HPDE6-E6E7 (cell line): Measurements from ENCODE around the gene ALK.

Experiments used
- DNase-seq: peaks from one replicate; pipeline ENCODE4 v3.0.0; 2011; ENCODE audit warnings: missing footprints; ENCODE audit errors: extremely low spot score

Gene ALK

GRCh38 chr2:29528371-29528770 is 393.0 kb downstream of the ALK start:
- no peak for DNase-seq

DNA sequence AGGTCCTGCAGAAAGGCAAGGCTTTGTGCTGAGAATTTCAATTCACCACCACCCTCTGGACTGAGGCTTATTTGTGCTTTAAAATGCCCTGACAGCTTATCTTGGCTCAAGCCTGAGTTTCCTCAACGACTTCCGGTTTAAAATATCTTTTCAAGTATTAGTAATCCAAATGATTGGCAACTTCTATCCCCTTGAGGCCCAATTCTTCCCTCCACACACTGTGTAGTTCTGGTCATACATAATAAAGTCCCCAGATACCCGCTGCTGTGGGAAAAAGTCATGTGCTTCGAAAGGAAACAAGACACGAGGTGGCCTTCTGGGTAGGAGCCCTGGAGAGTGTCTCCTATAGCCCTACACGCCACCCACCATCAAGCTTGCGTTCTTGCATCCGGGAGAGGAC is 393.4 kb downstream of the ALK start:
- no peak for DNase-seq

GRCh38 chr2:29526587-29527586 is 394.5 kb downstream of the ALK start:
- no peak for DNase-seq

- no peak for DNase-seq
These were observed 395.5 kb downstream of the ALK start for GRCh38 chr2:29525921-29526320.

- no peak for DNase-seq
These were observed 396.7 kb downstream of the ALK start for GRCh38 chr2:29524652-29525051.

GRCh38 chr2:29522951-29523669 is 398.3 kb downstream of the ALK start:
- DNase-seq: no peak

DNA sequence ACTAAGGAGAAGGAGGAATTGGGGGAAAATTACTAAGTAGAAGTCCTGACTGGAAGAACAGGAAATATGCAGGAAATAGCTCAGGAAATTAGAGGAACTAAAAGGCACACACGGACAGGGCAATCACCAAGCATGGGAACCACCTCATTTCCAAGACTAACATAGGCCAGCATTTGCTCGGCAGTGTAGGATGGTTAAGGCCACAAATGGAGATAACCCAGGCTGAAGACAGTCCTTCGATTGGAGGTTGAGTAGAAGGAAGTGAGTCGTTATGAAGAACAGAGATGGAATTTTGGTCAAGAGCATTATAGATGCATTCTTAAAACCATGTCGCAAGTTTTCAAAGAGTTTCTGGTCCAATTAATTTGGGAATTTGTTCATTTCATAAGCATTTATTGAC is 401.4 kb downstream of the ALK start:
- DNase-seq: no peak

DNA sequence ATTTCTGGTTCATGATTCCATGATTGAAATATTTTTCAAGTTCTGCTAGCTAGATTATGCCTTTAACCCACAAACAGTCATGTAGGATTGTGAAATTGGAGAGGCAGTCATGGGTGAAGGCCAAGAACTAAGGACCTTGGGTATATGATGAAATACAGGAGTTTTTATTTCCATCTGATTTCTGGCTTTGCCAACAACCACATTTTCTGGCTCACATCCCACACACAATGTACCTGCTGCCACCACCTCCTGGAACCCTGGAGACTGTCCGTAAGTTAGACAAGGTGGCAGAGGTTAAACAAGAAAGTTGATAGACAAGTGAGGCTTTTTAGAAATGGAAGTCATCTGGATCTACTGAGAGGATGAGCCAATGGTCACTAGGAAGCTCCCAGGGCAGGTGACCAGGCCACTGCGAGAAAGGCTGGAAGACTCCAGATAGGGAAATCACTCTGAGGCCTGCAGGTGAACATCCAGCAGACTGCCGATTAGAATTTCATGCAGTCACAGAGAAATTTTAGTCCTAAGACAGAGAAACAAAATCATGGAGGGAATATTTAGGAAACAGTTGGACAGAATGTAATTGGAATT is 402.0 kb downstream of the ALK start:
- no peak for DNase-seq

GRCh38 chr2:29518646-29519337 is 402.6 kb downstream of the ALK start:
- DNase-seq: no peak

GRCh38 chr2:29518010-29518409 is 403.4 kb downstream of the ALK start:
- DNase-seq: no peak

- DNase-seq: no peak
These were observed 404.0 kb downstream of the ALK start for GRCh38 chr2:29517413-29517812.

DNA sequence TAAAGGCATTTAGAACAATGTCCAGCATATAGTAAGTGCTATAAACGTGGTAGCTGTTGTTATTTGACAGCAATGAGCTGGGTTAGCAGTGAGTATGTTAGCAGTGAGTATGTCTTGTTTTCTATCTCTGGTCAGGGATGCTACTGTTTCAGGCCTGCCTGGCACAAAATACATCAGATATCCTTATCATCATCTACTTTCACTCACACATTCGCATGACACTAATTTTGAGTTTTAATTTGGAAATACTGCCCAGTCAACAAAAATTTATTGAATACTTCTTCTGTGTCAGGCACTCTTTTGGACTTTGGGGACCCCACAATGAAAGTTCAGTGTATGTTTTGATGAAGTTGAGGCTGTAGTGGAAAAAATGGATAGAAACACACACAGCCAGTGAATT is 404.6 kb downstream of the ALK start:
- DNase-seq: no peak

DNA sequence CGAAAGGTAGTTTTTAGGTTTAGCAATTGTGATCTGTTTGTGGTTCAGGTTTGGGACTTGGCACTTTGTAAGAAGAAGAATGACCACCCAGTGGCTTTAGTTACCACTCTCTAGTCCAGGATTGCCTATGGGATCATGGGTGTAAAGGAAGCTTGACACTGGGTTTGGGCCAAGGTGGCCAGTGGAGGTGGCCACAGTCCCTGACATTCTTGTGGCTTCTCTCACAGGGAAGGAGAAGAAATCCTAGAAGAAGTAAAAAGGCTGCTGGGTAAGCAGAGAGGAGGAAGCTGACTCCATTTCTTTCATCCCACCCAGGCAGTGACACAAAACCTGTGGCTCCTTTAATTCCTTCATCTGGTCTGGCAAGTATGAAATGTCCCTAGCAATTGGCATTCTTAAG is 411.5 kb downstream of the ALK start:
- DNase-seq: no peak

GRCh38 chr2:29509397-29509796 is 412.0 kb downstream of the ALK start:
- DNase-seq: no peak

DNA sequence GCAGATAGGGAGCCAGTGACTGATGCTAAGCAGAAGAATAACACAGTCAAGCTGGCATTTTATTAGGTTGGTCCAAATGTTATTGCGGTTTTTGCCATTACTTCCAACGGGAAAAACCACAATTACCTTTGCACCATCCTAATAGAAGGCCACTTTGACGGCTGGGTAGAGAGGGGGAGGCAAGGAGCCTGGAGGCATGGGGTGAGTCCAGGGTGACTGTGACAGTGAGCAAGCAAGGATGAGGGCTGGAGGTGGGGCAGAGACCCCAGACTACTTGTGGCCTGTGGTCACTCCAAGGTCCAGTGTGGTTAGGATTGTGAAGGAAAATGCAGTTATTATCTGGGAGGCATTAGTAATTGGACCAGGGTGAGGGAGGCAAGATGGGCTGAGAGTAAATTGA is 416.6 kb downstream of the ALK start:
- no peak for DNase-seq

- DNase-seq: no peak
These were observed 418.9 kb downstream of the ALK start for GRCh38 chr2:29502460-29502911.

DNA sequence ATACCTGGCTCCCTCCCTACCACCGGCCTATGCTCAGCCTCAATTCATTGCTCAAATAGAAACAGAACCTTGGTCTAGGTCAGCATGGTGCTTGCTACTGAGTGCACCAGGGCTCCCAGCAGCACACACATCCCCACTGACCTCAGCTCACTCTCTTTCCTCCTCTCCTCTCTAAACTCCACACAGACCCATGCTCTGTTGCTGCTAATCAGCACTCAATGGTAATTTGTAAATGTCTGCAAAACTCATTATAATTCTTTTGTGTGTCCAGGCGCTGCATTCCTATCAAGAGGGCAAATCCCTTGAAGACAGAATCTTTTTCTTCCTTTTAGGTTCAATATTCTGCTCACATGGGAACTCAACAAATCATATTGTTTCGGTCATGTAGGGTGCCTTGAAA is 424.0 kb downstream of the ALK start:
- no peak for DNase-seq

- DNase-seq: no peak
These were observed 425.2 kb downstream of the ALK start for GRCh38 chr2:29496198-29496597.

DNA sequence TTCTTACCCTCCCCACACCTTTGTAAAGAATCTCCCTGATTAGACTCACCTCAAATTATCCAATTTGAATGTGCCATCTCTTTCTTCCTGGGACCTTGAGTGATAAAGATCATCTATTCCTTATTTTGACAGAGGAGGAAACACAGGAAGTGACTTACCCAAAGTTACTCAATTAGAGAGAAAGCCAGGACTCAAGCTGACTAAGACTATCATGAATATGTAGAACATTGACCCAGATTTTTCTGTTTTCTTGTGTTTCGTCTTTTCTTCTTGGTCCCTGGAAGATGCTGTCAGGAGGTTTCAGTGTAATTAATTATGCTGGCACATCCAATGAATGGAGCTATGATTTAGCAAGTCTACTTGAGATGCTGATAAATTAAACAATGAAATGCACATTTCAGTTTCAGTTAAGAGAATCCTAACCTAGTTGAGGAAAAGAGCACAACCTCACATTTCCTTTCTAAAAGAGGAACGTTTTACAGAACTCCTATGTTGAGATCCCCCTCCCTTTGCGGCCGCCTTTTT is 425.8 kb downstream of the ALK start:
- DNase-seq: no peak

- DNase-seq: no peak
These were observed 426.3 kb downstream of the ALK start for GRCh38 chr2:29495068-29495467.

DNA sequence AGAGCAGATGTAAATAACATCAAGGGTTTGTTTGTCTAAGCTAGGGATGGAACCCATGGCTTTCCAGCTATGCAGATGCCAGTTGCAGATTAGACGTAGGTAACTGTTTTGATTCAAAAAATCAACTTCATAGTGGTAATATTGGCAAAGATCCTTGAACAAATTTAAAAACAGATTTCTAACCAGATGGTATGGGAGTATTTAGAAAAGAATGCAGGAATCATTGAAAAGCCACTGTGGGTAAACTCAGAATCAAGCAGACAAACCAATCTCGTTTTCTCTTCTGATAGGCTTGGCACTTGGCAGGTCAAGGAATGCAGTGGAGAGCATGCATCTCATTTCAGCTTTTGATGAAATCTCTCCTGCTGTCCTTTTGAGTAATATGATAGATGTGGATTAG is 428.7 kb downstream of the ALK start:
- DNase-seq: no peak

DNA sequence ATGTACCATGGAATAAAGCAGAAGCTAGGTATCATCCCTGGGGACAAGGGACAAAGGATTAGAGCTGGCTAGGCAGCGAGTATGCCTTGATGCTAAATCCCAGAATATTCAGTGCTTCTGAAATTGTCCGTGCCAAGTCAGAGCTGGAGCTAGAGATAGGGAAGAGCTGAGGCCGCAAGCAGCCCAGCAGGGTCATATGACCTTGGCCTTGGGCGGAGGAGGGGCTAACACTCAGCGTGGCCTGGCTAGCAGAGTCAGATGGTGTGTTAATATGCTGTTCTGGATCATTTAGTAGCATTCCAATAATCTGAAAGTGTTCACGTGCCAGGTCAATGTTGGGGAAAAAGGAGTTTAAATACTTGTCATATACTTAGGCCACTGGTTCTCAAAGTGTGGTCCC is 431.3 kb downstream of the ALK start:
- DNase-seq: no peak
